GM19193 (cell line): ENCODE results near the gene AKR7A3.
"Not testable (repeated sequence)": the region's sequence is repeated elsewhere in the genome, so short reads cannot be mapped to it uniquely, and the experiment has no call there.

Experiments
- POLR2A ChIP-seq: IDR thresholded peaks from 4 replicates; pipeline ENCODE4 v1.6.1; 2011; ENCODE audit not compliant: insufficient read depth, insufficient read length; ENCODE audit errors: extremely low read depth

AKR7A3 gene

DNA sequence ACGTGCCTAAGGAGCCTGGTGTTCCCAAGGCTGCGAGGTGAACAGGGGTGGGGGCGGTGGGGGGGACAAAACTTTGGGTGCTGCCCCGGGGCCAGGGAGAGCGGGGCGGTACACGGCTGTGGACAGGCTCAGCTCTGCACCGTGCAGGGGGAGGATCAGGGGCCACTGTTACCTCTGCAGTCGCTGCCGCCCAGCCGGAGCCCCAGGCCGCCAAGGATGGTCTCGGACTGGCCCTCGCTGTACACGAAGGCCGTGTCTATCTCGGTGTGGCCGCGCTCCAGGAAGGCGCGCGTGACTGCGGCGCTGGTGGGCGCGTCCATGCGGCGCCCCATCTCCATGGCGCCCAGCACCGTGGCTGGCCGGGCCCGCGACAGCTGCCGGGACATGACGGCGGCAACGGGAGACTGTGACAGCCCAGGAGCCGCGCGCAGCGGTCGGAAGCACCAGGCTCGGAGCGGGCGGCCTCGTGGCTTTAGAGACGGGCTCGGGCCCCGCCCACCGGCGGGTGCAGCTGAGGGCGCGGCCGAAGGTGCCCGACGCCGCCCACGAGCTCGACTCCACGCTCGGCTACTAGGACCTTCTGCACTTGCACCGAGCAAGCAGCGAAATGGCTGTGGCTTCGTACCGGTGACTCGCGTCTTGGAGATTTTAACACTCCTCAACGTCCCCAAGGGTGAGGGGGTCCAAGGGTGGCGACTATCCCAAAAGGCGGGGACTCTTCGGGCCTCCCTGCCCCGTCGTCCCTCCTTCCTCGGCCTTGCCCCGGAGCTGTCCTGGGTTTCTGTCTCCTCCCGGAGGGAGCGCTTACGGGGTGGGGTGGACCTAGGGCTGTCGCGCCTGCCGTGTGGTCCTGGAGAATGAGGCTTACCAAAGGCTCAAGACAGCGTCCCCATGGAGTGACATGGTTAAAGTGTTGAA is at the start of gene AKR7A3:
TSS of gene AKR7A3 (minus strand) at position 447 of the 918 bp plus-strand sequence. CDS start at position 386, 61 bp downstream.
- not testable (repeated sequence) for TF ChIP-seq POLR2A

DNA sequence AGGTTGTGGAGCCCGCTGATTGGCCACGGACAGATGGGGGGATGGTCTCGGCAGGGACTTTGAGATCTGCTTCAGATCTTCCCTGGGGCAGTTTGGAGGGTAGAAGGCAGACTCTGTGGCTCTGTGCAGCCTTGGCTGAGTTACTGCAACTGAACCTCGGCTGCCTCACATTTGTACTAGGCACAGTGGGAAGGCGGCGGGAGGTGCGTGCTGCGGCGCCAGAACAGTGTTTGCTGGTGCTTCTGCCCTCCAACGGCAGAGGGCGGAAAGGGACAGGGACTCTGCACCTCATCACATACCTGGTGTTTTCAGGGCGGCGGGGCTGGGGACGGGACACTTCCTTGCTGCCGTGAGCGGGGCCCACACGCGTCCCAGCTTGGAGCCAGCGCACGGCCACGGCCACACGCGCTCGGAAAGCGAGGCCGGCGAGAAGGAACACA is 49.8 kb upstream of the AKR7A3 start:
- TF ChIP-seq POLR2A, result no peak

DNA sequence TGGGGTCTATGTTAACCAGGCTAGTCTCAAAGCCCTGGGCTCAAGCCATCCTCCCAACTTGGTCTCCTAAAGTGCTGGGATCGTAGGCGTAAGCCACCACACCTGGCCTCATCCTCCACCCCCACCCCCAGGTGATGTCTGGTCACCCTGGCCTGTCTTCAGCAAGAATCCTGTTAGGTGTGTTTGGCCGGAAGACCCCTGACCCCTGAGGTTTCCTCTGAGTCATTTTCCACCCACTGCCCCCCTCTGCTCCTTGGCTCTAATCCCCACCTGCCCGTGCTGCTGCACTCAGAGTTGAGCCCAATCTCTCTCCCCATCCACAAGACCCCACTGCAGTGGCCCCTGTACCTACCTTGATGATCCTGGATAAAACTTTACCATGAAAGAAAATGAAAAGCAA is 48.7 kb upstream of the AKR7A3 start:
- no peak for TF ChIP-seq POLR2A

DNA sequence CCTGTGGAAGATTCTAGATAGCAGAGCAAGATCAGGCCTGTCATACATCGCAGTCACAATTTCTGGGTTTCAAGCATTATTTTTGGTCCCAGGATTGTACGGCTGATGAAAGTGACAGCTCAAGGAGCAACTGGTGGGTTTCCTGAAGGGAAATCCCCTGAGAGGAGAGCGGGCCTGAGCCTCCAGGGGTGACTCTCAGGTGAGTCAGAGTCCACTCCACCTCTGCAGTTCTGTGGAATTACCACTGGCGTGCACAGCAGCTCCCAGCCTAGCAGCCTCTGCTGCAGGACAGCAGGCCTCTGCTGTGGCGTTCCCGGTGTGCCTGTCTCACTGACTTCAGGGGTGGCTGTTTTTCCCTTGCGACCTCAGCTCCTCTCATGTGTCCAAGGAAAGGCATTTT is 48.0 kb upstream of the AKR7A3 start:
- no peak for TF ChIP-seq POLR2A

DNA sequence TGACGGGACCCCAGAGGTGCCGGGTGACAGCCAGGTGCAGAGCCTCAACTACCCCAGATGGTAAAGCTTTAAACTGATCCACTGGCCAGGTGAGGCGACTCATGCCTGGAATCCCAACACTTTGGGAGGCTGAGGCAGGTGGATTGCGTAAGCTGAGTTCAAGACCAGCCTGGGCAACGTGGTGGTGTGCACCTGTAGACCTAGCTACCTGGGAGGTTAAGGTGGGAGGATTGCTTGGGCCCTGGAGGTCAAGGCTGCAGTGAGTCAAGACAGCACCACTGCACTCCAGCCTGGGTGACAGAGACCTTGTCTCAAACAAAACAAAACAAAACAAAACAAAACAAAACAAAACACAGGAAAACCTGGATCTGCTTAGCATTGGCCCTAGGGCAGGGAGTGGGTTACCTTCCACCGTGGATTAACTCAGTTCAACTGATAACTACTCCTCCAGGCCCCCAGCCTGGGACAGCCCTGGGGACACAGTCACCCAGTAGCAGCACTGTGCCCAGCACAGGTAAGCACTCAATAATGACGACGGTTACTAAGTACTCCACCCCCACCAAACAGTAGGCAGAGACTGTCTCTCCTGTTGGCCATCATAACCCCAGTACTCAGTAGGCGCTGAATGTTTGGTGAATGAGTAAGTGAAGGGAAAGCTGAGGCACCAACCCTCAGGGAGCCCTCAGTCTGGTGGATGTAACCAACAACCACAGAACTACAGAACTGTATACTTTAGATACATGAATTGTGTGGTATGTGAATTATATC is 45.2 kb upstream of the AKR7A3 start:
- TF ChIP-seq POLR2A, result no peak

DNA sequence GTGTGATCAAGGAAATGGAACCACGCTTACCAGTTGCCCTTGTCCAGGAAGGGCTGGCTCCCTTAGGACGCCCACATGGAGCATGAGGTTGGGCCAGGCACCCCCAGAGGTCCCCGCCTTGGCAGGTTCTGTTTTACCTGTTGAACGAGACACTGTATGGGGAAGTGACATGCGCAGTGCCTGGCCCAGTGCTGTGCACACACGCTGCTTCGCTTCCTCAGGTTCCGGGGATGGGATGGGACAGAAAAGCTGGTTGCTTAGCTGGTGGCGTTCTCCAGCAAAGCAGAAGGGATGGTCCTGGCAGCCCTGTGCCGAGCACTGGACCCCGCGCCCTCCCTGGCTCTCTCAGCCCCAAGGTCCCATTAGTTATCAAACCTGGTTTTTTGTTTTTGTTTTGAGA is 44.3 kb upstream of the AKR7A3 start:
- TF ChIP-seq POLR2A, result no peak

DNA sequence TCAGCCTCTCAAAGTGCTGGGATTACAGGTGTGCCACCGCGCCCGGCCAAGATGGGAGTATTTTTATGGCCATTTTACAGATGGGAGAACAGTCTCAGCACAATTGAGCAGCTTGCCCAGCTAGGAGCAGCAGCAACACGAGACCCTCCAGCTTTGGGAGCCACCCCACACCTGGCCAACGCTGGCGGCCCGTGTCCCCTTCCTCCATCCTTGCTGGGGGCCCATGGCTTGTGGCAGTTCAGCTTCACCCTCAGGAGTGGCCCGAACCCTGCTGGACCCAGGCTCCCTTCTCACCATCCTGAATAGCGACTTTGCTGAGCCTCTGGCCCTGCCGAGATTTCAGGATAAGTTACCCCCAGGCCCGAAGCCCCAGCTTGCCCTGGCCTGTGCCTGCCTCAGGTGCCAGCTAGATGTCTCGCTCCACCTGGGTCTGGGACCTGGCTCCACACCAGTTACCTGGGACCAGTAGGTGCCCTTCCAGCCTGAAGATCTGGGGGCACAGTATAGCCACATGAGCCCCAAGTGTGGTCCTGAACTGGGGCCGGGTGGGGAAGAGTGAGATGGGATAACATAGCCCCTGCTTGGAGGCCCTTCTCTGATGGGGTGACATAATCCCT is 42.8 kb upstream of the AKR7A3 start:
- no peak for TF ChIP-seq POLR2A

DNA sequence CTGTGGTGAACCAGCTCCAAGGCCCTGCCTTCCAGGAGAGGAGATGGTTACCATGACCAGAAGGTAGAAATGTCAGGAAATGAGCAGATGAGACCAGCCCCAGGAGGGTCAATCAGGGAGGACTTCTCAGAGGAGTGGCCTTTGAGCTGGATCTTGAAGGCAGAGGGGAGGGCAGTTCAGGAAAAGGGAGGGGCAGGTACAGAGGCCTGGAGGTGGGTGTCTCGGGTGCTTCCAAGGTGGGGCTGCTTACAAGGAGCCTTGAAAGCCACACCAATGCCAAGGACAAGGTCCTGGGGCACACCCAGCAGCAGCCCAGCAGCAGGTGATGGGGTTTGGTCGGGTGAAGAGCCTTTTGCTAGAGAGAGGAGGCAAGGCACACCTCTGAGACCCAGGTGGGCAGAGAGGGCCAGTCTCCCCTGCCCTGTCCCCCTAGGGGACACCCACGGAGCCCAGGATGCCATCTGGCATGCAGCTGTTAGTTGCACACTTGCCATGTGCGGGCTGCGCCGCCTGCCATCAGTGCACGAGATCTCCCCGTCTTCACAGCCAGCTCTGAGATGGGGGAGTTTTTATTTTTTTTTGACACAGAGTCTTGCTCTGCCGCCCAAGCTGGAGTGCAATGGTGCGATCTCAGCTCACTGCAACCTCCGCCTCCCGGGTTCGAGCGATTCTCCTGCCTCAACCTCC is 42.0 kb upstream of the AKR7A3 start:
- TF ChIP-seq POLR2A, result no peak

DNA sequence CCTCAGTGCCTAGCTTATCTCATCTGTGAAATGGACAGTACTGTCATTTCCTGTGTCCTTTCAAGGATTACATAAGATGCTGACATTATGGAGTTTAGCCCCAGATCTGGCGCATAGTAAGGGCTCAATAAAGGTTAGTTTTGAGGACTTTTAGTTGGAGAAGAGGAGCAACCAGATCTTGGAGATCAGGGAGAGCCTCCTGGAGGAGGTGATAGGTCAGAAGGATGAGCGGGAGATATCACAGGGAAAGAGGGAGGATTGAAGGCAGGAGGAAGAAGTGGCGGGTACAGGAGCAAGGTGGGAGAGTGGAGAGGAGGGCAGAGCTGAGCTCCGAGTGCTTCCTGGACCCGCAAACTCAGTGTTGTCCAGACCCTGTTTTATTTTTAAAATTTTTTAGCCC is 41.0 kb upstream of the AKR7A3 start:
- no peak for TF ChIP-seq POLR2A

DNA sequence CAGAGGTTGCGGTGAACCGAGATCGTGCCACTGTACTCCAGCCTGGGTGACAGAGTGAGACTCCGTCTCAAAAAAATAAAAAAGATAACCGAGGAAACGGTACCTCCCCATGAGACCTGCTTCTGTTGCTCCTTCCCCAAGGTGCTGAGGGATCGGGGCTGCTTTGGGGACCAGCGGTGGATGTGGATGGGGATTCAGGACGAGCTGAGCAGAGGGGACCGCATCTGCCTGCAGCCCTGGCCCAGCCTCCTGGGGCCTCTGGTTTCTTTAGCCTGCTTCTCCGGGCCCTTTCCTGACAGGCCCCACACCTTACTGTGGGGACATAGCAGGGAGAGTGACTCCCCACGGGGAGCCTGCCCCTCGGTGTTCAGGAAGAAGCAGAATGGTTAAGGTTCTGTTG is 40.6 kb upstream of the AKR7A3 start:
- no peak for TF ChIP-seq POLR2A

DNA sequence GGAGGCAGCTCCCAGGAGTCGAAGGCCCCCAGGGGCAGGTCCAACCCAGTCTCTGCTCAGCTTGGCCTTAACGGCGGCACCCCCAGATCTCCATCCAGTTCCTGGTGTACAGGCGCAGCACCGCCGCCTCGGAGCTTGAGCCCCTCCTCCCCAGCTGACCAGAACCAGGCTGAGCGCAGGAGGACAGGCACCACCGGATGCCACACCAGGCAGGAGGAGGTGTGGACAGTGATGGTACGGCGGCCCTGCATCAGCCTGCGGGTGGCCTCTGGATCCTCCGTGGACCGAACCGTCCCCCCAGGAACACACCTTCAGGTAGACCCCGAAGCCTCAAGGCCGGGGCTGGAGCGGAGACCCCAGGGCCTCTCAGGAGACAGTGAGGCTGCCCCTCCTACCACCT is 39.9 kb upstream of the AKR7A3 start:
- no peak for TF ChIP-seq POLR2A

DNA sequence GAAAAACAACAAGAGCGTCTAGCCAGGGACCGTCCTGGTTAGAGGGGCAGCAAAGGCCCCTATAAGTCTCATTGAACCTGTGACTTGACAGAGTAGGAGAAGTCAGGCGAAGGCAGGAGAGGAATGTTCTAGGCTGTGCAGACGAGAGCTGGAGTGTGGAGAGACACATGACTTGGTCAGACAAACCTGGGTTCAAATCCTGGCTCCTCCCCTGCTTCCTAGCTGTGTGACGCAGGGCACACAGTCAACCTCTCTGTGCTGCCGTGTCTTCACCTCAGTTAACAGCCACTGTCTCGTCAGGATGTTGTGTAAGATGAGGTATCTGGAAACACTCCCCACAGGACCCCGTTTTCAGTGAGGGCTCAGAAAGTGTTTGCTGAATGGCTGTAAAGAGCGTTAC is 39.2 kb upstream of the AKR7A3 start:
- no peak for TF ChIP-seq POLR2A

DNA sequence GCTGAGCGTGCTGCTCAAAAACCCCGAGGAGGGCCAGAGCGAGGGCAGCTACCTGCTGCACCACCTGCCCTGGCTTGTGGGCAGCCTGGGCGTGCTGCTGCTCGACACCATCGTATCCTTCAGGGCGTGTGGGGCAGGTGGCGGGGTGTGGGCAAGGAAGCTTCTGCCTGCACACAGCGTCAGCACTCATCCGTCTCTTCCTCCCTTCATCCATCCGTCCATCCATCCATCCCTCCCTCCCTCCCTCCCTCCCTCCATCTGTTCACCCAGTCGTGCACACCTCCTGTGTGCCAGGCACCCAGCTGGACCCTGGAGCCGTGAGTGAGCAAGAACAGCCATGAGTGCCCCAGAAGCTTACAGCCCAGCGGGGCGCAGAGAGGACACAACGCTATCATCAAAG is 38.7 kb upstream of the AKR7A3 start:
- TF ChIP-seq POLR2A, result no peak

DNA sequence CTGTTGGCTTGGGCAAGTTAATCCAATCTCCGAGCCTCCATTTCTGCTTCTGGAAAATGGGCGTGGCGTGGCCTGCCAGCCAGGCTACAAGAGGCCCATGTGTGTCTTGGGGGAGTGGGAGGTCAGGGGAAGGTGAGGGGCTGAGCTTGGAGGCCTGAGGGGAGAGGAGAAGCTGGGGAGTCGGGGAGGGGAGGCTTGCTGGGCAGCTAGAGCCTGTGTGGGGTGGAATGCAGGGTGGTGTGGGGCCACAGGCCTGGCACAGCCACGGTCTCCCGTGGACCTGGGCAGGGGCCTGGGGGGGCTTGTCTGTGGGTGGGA is 38.1 kb upstream of the AKR7A3 start:
- TF ChIP-seq POLR2A, result no peak

DNA sequence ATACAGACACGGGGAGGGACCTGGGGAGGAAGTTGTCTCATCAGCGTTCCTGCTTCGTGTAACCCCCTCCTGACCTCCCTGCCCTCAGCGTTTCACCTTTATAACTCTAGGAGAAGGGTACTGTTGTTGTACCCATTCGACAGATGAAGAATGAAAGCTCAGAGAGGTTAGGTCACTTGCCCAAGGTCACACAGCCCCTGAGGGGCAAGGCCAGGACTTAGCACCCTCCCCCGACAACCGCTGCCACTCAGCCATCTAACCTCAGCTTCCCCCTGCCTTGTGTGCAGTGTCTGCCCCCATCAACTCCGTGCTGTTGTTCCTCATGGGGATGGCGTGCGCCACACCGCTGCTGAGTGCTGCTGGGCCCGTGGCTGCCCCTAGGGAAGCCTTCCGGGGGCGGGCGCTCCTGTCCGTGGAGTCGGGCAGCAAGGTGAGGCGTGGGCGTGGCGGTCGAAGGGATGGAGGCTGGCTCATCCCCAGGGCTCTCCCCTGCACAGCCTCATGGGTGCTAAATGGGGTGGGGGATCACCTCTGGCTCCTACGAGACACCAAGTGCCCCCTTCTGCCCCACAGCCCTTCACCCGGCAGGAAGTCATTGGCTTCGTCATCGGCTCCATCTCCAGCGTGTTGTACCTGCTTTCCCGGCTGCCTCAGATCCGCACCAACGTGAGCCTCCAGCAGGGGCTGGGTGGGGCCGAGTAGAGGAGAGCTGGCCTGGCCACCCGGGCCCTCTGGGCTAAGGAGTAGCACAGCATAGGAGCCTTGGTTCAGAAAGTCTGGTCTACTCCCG is 37.6 kb upstream of the AKR7A3 start:
- TF ChIP-seq POLR2A, result no peak

DNA sequence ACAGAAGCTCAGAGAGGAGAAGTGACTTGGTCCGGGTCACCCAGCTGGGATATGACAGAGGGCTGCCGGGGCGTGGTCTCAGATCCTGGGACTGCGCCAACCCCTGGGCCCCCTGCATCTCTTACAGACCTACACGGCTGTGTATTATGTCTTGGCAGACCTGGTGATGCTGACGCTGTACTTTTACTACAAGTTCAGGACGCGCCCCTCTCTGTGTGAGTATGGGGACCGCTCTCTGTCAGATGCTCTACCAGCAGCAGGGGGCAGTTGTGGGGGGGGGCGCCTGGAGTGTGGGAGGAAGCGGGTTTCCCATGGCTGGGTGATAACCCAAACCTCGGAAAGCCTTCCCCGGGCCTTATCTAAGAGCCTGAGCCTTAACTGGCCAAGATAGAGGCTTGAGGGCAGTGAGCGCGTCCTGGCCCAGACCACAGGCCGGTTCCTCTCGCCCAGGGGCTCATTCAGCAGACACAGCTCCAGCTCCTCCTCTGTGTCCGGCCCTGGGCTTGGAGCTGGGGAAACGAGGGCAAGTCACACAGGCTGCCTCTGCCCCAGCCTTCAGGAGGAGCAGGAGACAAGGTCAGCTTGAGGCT is 36.9 kb upstream of the AKR7A3 start:
- TF ChIP-seq POLR2A, result no peak
